ENCODE results near the gene RNF4. TPM values are rescaled to one million over a fixed set of nuclear protein-coding genes. Genes with fewer than 3 reads are reported as not detected.
A peak's percentile ranks its signal among the peaks of the same experiment; 100 is the strongest.

RNF4 gene
- total and polyA plus RNA-seq, 10 of the 15 experiments (the other 5 are each of a cell fraction or from before 2014, with no cell fraction given) = 34.9 to 145 (median 76.1) TPM

DNA sequence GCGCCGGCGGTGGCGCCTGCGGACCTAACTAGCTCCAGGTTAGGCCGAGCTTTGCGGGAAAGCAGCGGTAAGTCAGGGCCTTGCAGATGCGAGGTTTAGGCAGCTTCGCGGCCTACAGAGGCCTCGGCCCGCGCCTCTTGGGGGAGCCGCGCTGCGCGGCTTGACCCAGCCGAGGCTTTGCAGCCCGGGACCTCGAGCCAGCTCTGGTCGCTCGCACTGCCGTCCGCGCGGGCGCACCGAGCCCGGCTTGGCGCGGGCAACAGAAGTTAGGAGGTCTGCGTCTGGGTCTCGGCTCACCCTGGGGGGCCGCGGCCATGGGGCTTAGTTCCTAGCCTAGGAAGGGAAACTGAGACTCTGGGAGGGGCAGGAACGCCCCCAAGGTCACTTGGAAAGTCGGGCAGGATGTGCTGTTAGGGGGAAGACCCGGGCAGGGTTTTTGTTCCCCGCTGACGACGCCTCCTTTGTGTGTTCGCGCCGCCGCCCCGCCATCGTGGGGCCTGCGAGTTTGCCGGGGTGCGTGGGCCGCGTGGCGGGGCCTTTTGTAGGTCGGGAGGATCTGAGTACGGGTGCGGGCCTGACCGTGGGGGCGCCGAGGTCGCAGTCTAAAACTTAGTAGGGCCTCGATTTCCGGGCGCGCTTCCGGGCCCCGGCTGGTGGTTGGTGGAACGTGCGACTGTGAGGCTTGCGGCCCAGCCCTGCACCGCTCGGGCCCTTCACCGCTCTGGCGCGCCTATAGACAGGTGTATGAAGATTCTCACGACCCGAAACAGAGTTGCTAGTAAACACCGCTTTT lies 482 bp downstream of the RNF4 start (continued):
- TF ChIP-seq, protein P1, sequence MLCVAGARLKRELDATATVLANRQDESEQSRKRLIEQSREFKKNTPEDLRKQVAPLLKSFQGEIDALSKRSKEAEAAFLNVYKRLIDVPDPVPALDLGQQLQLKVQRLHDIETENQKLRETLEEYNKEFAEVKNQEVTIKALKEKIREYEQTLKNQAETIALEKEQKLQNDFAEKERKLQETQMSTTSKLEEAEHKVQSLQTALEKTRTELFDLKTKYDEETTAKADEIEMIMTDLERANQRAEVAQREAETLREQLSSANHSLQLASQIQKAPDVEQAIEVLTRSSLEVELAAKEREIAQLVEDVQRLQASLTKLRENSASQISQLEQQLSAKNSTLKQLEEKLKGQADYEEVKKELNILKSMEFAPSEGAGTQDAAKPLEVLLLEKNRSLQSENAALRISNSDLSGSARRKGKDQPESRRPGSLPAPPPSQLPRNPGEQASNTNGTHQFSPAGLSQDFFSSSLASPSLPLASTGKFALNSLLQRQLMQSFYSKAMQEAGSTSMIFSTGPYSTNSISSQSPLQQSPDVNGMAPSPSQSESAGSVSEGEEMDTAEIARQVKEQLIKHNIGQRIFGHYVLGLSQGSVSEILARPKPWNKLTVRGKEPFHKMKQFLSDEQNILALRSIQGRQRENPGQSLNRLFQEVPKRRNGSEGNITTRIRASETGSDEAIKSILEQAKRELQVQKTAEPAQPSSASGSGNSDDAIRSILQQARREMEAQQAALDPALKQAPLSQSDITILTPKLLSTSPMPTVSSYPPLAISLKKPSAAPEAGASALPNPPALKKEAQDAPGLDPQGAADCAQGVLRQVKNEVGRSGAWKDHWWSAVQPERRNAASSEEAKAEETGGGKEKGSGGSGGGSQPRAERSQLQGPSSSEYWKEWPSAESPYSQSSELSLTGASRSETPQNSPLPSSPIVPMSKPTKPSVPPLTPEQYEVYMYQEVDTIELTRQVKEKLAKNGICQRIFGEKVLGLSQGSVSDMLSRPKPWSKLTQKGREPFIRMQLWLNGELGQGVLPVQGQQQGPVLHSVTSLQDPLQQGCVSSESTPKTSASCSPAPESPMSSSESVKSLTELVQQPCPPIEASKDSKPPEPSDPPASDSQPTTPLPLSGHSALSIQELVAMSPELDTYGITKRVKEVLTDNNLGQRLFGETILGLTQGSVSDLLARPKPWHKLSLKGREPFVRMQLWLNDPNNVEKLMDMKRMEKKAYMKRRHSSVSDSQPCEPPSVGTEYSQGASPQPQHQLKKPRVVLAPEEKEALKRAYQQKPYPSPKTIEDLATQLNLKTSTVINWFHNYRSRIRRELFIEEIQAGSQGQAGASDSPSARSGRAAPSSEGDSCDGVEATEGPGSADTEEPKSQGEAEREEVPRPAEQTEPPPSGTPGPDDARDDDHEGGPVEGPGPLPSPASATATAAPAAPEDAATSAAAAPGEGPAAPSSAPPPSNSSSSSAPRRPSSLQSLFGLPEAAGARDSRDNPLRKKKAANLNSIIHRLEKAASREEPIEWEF (IDR thresholded peaks at IDR 0.05; ENCODE audit: insufficient replicate concordance, low read depth, low read length) = no peak
- TF ChIP-seq, protein P2, sequence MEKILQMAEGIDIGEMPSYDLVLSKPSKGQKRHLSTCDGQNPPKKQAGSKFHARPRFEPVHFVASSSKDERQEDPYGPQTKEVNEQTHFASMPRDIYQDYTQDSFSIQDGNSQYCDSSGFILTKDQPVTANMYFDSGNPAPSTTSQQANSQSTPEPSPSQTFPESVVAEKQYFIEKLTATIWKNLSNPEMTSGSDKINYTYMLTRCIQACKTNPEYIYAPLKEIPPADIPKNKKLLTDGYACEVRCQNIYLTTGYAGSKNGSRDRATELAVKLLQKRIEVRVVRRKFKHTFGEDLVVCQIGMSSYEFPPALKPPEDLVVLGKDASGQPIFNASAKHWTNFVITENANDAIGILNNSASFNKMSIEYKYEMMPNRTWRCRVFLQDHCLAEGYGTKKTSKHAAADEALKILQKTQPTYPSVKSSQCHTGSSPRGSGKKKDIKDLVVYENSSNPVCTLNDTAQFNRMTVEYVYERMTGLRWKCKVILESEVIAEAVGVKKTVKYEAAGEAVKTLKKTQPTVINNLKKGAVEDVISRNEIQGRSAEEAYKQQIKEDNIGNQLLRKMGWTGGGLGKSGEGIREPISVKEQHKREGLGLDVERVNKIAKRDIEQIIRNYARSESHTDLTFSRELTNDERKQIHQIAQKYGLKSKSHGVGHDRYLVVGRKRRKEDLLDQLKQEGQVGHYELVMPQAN (conservative IDR thresholded peaks at IDR 0.05) = no peak; the same call in 1 of the 2 replicates
- TF ChIP-seq KAT2A (conservative IDR thresholded peaks at IDR 0.05; ENCODE audit: control insufficient read depth, low read depth, low read length) (no peak), ZNF217 (IDR thresholded peaks at IDR 0.05) (peak; percentile 71; the same call in 1 of the 2 replicates), SREBF1 (IDR thresholded peaks at IDR 0.05; ENCODE audit: low read length) (no peak), LARP7 (IDR thresholded peaks at IDR 0.05) (peak; percentile 45), GATAD2B (conservative IDR thresholded peaks at IDR 0.05; ENCODE audit: low read depth) (peak; percentile 52), ZSCAN29 (IDR thresholded peaks at IDR 0.05) (no peak), RAD21 (IDR thresholded peaks at IDR 0.05; ENCODE audit: insufficient read depth, low read depth, low read length) (no peak)
- TF ChIP-seq, protein P3, sequence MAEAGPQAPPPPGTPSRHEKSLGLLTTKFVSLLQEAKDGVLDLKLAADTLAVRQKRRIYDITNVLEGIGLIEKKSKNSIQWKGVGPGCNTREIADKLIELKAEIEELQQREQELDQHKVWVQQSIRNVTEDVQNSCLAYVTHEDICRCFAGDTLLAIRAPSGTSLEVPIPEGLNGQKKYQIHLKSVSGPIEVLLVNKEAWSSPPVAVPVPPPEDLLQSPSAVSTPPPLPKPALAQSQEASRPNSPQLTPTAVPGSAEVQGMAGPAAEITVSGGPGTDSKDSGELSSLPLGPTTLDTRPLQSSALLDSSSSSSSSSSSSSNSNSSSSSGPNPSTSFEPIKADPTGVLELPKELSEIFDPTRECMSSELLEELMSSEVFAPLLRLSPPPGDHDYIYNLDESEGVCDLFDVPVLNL (IDR thresholded peaks at IDR 0.05; ENCODE audit: low read depth, low read length) = no peak
- TF ChIP-seq, protein P4, sequence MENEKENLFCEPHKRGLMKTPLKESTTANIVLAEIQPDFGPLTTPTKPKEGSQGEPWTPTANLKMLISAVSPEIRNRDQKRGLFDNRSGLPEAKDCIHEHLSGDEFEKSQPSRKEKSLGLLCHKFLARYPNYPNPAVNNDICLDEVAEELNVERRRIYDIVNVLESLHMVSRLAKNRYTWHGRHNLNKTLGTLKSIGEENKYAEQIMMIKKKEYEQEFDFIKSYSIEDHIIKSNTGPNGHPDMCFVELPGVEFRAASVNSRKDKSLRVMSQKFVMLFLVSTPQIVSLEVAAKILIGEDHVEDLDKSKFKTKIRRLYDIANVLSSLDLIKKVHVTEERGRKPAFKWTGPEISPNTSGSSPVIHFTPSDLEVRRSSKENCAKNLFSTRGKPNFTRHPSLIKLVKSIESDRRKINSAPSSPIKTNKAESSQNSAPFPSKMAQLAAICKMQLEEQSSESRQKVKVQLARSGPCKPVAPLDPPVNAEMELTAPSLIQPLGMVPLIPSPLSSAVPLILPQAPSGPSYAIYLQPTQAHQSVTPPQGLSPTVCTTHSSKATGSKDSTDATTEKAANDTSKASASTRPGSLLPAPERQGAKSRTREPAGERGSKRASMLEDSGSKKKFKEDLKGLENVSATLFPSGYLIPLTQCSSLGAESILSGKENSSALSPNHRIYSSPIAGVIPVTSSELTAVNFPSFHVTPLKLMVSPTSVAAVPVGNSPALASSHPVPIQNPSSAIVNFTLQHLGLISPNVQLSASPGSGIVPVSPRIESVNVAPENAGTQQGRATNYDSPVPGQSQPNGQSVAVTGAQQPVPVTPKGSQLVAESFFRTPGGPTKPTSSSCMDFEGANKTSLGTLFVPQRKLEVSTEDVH (IDR thresholded peaks at IDR 0.05; ENCODE audit: low read depth, partially characterized antibody) = peak; percentile 8
- TF ChIP-seq, protein P5, sequence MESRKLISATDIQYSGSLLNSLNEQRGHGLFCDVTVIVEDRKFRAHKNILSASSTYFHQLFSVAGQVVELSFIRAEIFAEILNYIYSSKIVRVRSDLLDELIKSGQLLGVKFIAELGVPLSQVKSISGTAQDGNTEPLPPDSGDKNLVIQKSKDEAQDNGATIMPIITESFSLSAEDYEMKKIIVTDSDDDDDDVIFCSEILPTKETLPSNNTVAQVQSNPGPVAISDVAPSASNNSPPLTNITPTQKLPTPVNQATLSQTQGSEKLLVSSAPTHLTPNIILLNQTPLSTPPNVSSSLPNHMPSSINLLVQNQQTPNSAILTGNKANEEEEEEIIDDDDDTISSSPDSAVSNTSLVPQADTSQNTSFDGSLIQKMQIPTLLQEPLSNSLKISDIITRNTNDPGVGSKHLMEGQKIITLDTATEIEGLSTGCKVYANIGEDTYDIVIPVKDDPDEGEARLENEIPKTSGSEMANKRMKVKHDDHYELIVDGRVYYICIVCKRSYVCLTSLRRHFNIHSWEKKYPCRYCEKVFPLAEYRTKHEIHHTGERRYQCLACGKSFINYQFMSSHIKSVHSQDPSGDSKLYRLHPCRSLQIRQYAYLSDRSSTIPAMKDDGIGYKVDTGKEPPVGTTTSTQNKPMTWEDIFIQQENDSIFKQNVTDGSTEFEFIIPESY (IDR thresholded peaks at IDR 0.05) = no peak

Data from GM12878 (cell line).